Stimulated activated CD8-positive, alpha-beta memory T cell treated with anti-CD3 and anti-CD28 coated beads, Interleukin-15, amount 100 ng/mL, for 48 hours (primary cell): ENCODE results near the gene SERPINB4.

Source experiments
- DNase-seq, 2 donors: peaks; one replicate each; pipeline ENCODE4 v3.0.0-alpha.2; 2020; ENCODE audit warnings: low read depth in 2 of 2

SERPINB4 gene

GRCh38 chr18:63627819-63628218 lies 16.2 kb downstream of the SERPINB4 start:
- no peak for DNase-seq

GRCh38 chr18:63626431-63626830 lies 17.6 kb downstream of the SERPINB4 start:
- DNase-seq: no peak

- no peak for DNase-seq
These were observed 19.2 kb downstream of the SERPINB4 start for GRCh38 chr18:63624863-63625262.

GRCh38 chr18:63619661-63620060 lies 24.4 kb downstream of the SERPINB4 start:
- DNase-seq: no peak

GRCh38 chr18:63617915-63618234 lies 26.2 kb downstream of the SERPINB4 start:
- DNase-seq: no peak

DNA sequence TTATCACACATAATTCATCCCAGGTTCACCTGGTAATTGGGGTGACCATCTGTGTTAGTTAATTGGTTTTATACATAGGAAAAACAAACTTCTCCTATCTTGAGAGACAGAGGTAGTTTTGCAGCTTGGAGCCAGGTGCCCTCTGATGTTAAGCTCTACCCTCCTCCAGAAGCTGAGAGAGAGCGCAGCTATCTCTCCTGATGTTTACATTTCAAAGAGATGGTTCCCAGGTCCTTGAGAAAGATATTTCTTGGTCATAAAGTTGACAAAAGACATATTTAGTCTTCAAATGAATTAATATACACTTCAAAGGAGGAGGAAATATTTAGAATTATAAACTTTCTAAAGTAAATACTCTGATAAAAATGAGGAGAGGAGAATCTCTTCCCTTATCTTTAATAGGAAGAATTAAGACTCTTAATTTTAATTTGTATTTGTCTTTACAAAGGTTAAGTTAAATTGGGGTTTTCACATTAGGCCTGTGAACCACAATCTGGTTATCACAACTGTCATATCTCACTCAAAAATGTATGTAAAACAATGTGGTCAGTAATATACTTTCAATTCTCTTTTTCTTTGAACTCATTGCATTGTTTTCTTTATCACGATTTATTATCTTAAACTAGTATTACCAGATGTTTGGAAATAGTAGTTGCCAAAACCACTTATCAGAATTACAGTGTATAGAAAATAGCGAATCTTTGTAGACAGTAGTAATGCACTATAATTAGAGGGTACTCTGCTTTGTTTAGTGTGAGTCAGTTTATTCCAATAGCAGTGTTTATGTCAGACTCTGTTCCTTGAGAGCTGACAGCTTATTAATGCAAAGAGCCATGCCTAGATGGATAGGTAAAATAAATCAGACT lies 26.8 kb downstream of the SERPINB4 start:
- no peak for DNase-seq

GRCh38 chr18:63613420-63613819 lies 30.6 kb downstream of the SERPINB4 start:
- no peak for DNase-seq

GRCh38 chr18:63606526-63606925 lies 37.5 kb downstream of the SERPINB4 start:
- no peak for DNase-seq

GRCh38 chr18:63604791-63605567 lies 39.1 kb downstream of the SERPINB4 start:
- DNase-seq: no peak

DNA sequence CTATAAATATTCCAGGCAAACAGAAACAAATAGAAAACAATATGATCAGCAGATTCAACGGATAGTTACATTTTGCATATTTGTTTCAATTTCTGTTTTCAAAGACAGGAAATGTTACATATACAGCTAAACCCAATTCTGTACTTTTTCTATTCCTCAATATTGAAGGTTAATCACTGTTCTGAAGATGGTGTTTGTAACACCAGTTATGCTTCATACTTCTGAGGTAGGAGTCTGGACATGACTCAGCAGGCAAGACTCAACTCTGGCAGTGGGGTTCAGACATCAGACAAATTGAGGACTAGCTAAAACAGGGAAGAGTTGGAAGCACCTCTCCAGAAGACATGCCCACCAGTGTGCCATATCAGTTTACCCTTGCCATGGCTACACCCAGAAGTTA lies 40.3 kb downstream of the SERPINB4 start:
- no peak for DNase-seq

DNA sequence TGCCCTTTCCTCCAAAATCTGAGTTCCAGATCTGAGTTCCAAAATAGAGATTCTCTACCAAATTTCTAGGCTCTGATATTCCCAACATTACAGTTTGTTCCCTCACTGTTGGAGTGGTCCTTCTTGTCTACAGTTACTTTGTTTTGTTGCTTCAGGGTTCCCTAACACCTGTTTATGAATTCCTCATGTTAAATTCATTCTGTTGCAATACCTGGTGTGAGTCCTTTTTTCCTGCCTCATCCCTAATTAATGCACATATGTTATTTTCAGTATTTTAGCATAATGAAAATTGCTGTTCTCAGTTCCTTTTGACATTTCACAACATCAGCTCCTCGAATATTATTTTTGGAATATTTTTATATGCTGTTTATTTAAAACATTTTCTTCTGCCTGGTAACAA lies 40.7 kb downstream of the SERPINB4 start:
- no peak for DNase-seq

DNA sequence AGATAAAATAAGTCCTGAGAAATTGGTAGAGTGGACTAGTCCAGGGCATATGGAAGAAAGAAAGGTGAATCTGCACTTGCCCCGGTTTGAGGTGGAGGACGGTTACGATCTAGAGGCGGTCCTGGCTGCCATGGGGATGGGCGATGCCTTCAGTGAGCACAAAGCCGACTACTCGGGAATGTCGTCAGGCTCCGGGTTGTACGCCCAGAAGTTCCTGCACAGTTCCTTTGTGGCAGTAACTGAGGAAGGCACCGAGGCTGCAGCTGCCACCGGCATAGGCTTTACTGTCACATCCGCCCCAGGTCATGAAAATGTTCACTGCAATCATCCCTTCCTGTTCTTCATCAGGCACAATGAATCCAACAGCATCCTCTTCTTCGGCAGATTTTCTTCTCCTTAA lies 47.1 kb downstream of the SERPINB4 start:
- no peak for DNase-seq

DNA sequence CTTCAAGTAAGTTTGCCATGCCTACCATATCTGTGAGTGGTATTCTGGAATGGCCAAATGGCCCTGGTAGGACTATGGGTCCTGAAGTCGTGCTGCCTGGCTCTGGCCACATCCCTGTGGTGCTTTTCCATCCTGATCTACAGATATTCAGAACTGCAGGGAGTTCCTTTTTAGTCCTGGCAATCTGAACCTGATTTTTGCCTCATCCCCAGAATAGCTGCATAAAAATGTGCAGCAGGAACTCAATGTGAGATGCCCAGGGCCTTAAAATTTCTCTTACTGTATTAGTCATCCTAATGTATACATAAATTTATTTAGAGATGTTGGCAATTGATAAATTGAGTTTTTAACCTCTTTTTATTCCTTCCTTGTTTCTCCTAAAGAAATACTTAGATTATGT lies 51.6 kb downstream of the SERPINB4 start:
- DNase-seq: no peak

GRCh38 chr18:63591725-63592124 lies 52.3 kb downstream of the SERPINB4 start:
- no peak for DNase-seq

DNA sequence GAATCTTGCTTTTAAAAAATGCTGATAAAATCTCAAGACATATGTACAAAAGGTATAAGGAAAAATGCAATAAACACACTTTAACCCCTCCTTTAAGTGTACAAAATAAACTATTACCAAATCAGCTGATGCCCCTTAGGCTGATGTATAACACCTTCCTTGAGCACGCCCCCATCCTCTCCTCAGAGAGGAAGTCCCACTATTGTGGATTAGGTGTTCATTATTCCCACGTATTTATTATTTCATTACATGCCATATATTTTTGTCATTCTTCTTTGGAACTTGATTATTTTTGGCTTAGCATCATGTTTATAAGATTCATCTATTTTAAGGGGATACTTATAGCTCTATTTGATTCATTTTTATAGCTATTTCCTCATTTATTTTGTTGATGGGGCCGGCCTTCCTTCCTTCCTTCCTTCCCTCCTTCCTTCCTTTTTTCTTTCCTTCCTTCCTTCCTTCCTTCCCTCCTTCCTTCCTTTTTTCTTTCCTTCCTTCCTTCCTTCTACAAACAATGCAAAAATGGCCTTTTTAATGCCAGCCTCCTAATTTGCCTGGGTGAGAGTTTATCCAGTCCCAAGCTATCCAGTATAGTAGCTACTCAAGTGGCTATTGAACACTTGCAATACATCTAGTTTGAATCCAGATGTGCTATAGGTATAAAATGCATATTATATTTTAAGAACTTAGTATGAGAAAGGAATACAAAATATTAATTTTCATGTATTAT lies 52.9 kb downstream of the SERPINB4 start:
- DNase-seq: no peak

DNA sequence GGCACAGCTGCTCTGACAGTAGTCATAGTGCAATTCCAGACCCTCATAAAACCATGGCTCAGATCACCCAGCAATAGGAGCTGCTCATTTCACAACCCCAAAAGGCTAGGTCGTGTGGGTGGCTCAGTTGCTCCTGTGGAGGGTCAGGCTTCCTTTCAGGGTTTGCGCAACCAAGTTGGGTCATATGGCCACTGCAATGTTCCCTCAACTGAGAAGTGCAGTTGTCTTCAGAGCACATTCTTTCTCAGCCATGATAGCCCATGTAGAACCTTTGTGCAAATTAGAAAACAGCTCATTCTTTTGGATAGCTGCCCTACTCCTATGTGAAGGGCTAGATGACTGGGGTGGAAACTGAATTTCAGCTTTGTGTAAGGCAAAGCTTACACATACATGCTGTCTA lies 53.7 kb downstream of the SERPINB4 start:
- no peak for DNase-seq

GRCh38 chr18:63588909-63589308 lies 55.1 kb downstream of the SERPINB4 start:
- no peak for DNase-seq
